GM23338 (cell line): ENCODE results near the gene SULT1C3. TPM values are rescaled to one million over a fixed set of nuclear protein-coding genes. Genes with fewer than 3 reads are reported as not detected.

ENCODE experiments used
- ATAC-seq: fragments of 200-7000 bp; cut with Tn5 transposase; 3 replicates; pipeline ENCODE4 v1.9.1; 2020
- DNase-seq: peaks from one replicate; pipeline ENCODE4 v3.0.0-alpha.2; 2015; ENCODE audit warnings: low spot score
- H2AFZ ChIP-seq: fragments of 200-600 bp; sonication (generic); 2 replicates; pipeline ENCODE4 v1.8.0; 2016; ENCODE audit warnings: antibody characterized with exemption, mild to moderate bottlenecking, moderate library complexity
- H3F3A ChIP-seq: fragments of 200-600 bp; sonication (generic); replicated peaks from 2 replicates; pipeline ENCODE4 v1.8.0; 2017; ENCODE audit warnings: antibody characterized with exemption, mixed run types, low read depth
- H3K27ac ChIP-seq: fragments of 200-600 bp; sonication (generic); 2 replicates; pipeline ENCODE4 v1.6.1; 2016; ENCODE audit warnings: low read depth
- H3K27me3 ChIP-seq: fragments of 200-600 bp; sonication (generic); 2 replicates; pipeline ENCODE4 v1.8.0; 2016; ENCODE audit warnings: mild to moderate bottlenecking, mixed run types, moderate library complexity; ENCODE audit not compliant: insufficient read depth
- H3K36me3 ChIP-seq: fragments of 200-600 bp; sonication (generic); 2 replicates; pipeline ENCODE4 v1.8.0; 2016; ENCODE audit warnings: mild to moderate bottlenecking; ENCODE audit not compliant: insufficient read depth
- H3K4me1 ChIP-seq: fragments of 200-600 bp; sonication (generic); 2 replicates; pipeline ENCODE4 v1.8.0; 2016; ENCODE audit warnings: mild to moderate bottlenecking, moderate library complexity; ENCODE audit not compliant: insufficient read depth
- H3K4me2 ChIP-seq: fragments of 200-600 bp; sonication (generic); 2 replicates; pipeline ENCODE4 v1.7.1; 2017; ENCODE audit warnings: mixed run types
- H3K4me3 ChIP-seq: fragments of 200-600 bp; sonication (generic); 2 replicates; pipeline ENCODE4 v1.6.1; 2016; ENCODE audit warnings: mixed run types
- H3K79me2 ChIP-seq: fragments of 200-600 bp; sonication (generic); replicated peaks from 2 replicates; pipeline ENCODE4 v1.8.0; 2017; ENCODE audit warnings: mild to moderate bottlenecking; ENCODE audit not compliant: insufficient read depth
- H3K9me2 ChIP-seq: fragments of 200-600 bp; sonication (generic); 2 replicates; pipeline ENCODE4 v1.8.0; 2017; ENCODE audit not compliant: insufficient read depth
- H4K20me1 ChIP-seq: fragments of 200-600 bp; sonication (generic); replicated peaks from 2 replicates; pipeline ENCODE4 v1.8.0; 2017; ENCODE audit warnings: mild to moderate bottlenecking; ENCODE audit not compliant: insufficient read depth
- H3K27ac Mint-ChIP-seq: 2 replicates; pipeline ENCODE4 v1.8.0; 2020; ENCODE audit warnings: inconsistent platforms, mild to moderate bottlenecking, moderate library complexity, mixed read lengths
- H3K27me3 Mint-ChIP-seq: 3 replicates; pipeline ENCODE4 v1.8.0; 2022; ENCODE audit warnings: low read depth, mild to moderate bottlenecking, moderate library complexity, mixed read lengths, inconsistent platforms; ENCODE audit not compliant: insufficient read depth, poor library complexity
- H3K36me3 Mint-ChIP-seq: 3 replicates; pipeline ENCODE4 v1.8.0; 2021; ENCODE audit warnings: low read depth, mild to moderate bottlenecking, inconsistent platforms, moderate library complexity, mixed read lengths
- H3K4me1 Mint-ChIP-seq: 3 replicates; pipeline ENCODE4 v1.8.0; 2020; ENCODE audit warnings: mild to moderate bottlenecking, inconsistent platforms, mixed read lengths
- H3K4me3 Mint-ChIP-seq: 3 replicates; pipeline ENCODE4 v1.8.0; 2021; ENCODE audit warnings: moderate library complexity, mild to moderate bottlenecking, inconsistent platforms, mixed read lengths
- H3K9me3 Mint-ChIP-seq: 3 replicates; pipeline ENCODE4 v1.8.0; 2020; ENCODE audit warnings: moderate library complexity, mild to moderate bottlenecking, inconsistent platforms, mixed read lengths
- CREB1 ChIP-seq: fragments of 250-450 bp; sonication (Bioruptor Pico); IDR thresholded peaks from 2 replicates; pipeline ENCODE4 v1.5.0; 2020; ENCODE audit warnings: low read depth, mild to moderate bottlenecking, moderate library complexity
- EZH2phosphoT487 ChIP-seq: fragments of 200-600 bp; sonication (generic); IDR thresholded peaks from one replicate; pipeline ENCODE4 v1.8.1; 2018; ENCODE audit warnings: antibody characterized with exemption; ENCODE audit not compliant: unreplicated experiment
- JUNB ChIP-seq: IDR thresholded peaks from one replicate; pipeline ENCODE4 v1.6.1; 2016; ENCODE audit warnings: antibody characterized with exemption; ENCODE audit not compliant: unreplicated experiment
- NANOG ChIP-seq: IDR thresholded peaks from 2 replicates; pipeline ENCODE4 v1.6.1; 2016; ENCODE audit warnings: antibody characterized with exemption, borderline replicate concordance
- STAT1 ChIP-seq: IDR thresholded peaks from one replicate; pipeline ENCODE4 v1.6.1; 2016; ENCODE audit warnings: antibody characterized with exemption; ENCODE audit not compliant: unreplicated experiment
- ZNF114 ChIP-seq: fragments of 250-450 bp; sonication (Bioruptor Pico); IDR thresholded peaks from 2 replicates; pipeline ENCODE4 v1.5.0; 2020; ENCODE audit warnings: mild to moderate bottlenecking, moderate library complexity
- ZNF331 ChIP-seq: fragments of 250-450 bp; sonication (Bioruptor Pico); IDR thresholded peaks from 2 replicates; pipeline ENCODE4 v1.5.0; 2020; ENCODE audit warnings: low read depth, mild to moderate bottlenecking, moderate library complexity
- polyA plus RNA-seq: library from polyadenylated mRNA; unstranded; fragments of >200 nt; fragmentation: Nextera tagmentation; extraction: Ambion mirVana; gene quantifications from 2 replicates; pipeline ENCODE4 v1.2.1, GENCODE V29; 2016
- total RNA-seq: library from RNA; depleted of rRNA; stranded (reverse); fragments of >200 nt; shearing (Covaris generic); gene quantifications from 2 replicates; pipeline ENCODE4 v1.2.3, GENCODE V29; 2014
- TF ChIP-seq, protein P1 (sequence below): IDR thresholded peaks from one replicate; pipeline ENCODE4 v1.6.1; 2018; ENCODE audit warnings: antibody characterized with exemption; ENCODE audit not compliant: unreplicated experiment
- TF ChIP-seq, protein P2 (sequence below): IDR thresholded peaks from 2 replicates; pipeline ENCODE4 v1.6.1; 2016; ENCODE audit warnings: antibody characterized with exemption
- TF ChIP-seq, protein P3 (sequence below): fragments of 250-450 bp; sonication (Bioruptor Pico); IDR thresholded peaks from 2 replicates; pipeline ENCODE4 v1.5.0; 2020; ENCODE audit warnings: mild to moderate bottlenecking, moderate library complexity
- TF ChIP-seq, protein P4 (sequence below), 2 experiments: fragments of 200-600 bp in 1 of 2; sonication (generic) in 1 of 2; conservative IDR thresholded peaks; 2 replicates each; pipeline versions ENCODE4 v1.5.1 to v1.6.1; 2016 to 2017; ENCODE audit warnings: antibody characterized with exemption in 2 of 2, low read depth in 2 of 2, mild to moderate bottlenecking in 2 of 2, moderate library complexity in 1 of 2

The SULT1C3 gene
- total and polyA plus RNA-seq, 2 experiments from 2014 or later: not detected

DNA sequence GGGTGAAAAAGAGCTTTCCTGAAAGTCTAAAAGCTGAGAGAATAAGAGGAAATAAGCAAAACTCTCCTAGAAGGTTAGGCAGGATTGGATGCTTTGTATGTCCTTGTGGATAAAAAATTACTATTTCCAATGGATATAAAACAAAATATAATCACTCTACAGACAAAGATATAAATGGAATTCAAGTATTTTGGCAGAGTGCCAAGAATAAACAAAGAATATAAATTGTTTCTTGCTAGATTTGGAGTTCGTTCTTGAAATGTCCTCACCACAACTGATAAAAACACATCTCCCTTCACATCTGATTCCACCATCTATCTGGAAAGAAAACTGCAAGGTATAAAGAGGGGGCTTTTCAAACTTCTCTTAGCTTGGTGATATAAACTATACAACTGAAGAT lies 13.3 kb downstream of the SULT1C3 start (continued):
- TF ChIP-seq, protein P1, sequence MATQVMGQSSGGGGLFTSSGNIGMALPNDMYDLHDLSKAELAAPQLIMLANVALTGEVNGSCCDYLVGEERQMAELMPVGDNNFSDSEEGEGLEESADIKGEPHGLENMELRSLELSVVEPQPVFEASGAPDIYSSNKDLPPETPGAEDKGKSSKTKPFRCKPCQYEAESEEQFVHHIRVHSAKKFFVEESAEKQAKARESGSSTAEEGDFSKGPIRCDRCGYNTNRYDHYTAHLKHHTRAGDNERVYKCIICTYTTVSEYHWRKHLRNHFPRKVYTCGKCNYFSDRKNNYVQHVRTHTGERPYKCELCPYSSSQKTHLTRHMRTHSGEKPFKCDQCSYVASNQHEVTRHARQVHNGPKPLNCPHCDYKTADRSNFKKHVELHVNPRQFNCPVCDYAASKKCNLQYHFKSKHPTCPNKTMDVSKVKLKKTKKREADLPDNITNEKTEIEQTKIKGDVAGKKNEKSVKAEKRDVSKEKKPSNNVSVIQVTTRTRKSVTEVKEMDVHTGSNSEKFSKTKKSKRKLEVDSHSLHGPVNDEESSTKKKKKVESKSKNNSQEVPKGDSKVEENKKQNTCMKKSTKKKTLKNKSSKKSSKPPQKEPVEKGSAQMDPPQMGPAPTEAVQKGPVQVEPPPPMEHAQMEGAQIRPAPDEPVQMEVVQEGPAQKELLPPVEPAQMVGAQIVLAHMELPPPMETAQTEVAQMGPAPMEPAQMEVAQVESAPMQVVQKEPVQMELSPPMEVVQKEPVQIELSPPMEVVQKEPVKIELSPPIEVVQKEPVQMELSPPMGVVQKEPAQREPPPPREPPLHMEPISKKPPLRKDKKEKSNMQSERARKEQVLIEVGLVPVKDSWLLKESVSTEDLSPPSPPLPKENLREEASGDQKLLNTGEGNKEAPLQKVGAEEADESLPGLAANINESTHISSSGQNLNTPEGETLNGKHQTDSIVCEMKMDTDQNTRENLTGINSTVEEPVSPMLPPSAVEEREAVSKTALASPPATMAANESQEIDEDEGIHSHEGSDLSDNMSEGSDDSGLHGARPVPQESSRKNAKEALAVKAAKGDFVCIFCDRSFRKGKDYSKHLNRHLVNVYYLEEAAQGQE: no peak
- TF ChIP-seq EZH2phosphoT487 (no peak), JUNB (no peak)
- TF ChIP-seq, protein P2, sequence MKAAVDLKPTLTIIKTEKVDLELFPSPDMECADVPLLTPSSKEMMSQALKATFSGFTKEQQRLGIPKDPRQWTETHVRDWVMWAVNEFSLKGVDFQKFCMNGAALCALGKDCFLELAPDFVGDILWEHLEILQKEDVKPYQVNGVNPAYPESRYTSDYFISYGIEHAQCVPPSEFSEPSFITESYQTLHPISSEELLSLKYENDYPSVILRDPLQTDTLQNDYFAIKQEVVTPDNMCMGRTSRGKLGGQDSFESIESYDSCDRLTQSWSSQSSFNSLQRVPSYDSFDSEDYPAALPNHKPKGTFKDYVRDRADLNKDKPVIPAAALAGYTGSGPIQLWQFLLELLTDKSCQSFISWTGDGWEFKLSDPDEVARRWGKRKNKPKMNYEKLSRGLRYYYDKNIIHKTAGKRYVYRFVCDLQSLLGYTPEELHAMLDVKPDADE: no peak

DNA sequence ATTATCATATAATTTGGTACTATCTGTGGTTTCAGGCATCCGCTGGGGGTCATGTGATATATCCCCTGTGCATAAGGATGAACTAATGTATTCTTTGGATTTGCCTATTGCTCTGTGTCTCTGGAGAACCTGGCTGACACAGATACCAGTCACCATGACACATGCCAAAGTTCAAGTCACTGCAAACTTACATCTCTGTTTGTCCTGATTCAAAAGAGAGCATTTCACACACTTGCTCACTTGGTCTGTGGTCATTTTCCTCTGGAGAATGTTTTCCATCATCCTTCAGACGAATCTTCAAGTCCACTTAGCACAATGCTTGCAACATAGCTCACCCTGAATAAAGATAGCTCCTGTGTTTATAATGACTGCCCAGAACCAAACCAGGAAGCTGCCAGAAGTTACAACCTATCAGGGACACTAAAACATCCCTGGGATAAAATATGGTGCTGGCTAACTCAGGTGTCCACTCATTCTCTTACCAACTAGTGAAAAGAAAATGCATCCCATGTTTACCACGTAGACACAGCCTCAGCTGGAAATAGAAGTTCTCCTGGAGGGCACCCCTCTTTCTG lies 18.1 kb downstream of the SULT1C3 start:
- Histone ChIP-seq H3K4me2 (no peak overlapping the region), H3F3A (no peaks in the 10 kb centered on the region)
- peaks cover 8% of the 10 kb centered on the region for H3K9me3 Mint-ChIP-seq
- TF ChIP-seq, protein P3, sequence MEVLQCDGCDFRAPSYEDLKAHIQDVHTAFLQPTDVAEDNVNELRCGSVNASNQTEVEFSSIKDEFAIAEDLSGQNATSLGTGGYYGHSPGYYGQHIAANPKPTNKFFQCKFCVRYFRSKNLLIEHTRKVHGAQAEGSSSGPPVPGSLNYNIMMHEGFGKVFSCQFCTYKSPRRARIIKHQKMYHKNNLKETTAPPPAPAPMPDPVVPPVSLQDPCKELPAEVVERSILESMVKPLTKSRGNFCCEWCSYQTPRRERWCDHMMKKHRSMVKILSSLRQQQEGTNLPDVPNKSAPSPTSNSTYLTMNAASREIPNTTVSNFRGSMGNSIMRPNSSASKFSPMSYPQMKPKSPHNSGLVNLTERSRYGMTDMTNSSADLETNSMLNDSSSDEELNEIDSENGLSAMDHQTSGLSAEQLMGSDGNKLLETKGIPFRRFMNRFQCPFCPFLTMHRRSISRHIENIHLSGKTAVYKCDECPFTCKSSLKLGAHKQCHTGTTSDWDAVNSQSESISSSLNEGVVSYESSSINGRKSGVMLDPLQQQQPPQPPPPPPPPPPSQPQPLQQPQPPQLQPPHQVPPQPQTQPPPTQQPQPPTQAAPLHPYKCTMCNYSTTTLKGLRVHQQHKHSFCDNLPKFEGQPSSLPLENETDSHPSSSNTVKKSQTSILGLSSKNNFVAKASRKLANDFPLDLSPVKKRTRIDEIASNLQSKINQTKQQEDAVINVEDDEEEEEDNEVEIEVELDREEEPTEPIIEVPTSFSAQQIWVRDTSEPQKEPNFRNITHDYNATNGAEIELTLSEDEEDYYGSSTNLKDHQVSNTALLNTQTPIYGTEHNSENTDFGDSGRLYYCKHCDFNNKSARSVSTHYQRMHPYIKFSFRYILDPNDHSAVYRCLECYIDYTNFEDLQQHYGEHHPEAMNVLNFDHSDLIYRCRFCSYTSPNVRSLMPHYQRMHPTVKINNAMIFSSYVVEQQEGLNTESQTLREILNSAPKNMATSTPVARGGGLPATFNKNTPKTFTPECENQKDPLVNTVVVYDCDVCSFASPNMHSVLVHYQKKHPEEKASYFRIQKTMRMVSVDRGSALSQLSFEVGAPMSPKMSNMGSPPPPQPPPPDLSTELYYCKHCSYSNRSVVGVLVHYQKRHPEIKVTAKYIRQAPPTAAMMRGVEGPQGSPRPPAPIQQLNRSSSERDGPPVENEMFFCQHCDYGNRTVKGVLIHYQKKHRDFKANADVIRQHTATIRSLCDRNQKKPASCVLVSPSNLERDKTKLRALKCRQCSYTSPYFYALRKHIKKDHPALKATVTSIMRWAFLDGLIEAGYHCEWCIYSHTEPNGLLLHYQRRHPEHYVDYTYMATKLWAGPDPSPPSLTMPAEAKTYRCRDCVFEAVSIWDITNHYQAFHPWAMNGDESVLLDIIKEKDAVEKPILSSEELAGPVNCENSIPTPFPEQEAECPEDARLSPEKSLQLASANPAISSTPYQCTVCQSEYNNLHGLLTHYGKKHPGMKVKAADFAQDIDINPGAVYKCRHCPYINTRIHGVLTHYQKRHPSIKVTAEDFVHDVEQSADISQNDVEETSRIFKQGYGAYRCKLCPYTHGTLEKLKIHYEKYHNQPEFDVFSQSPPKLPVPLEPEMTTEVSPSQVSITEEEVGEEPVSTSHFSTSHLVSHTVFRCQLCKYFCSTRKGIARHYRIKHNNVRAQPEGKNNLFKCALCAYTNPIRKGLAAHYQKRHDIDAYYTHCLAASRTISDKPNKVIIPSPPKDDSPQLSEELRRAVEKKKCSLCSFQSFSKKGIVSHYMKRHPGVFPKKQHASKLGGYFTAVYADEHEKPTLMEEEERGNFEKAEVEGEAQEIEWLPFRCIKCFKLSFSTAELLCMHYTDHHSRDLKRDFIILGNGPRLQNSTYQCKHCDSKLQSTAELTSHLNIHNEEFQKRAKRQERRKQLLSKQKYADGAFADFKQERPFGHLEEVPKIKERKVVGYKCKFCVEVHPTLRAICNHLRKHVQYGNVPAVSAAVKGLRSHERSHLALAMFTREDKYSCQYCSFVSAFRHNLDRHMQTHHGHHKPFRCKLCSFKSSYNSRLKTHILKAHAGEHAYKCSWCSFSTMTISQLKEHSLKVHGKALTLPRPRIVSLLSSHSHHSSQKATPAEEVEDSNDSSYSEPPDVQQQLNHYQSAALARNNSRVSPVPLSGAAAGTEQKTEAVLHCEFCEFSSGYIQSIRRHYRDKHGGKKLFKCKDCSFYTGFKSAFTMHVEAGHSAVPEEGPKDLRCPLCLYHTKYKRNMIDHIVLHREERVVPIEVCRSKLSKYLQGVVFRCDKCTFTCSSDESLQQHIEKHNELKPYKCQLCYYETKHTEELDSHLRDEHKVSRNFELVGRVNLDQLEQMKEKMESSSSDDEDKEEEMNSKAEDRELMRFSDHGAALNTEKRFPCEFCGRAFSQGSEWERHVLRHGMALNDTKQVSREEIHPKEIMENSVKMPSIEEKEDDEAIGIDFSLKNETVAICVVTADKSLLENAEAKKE (CRISPR knock-in tag): no peak
- TF ChIP-seq EZH2phosphoT487 (no peak), JUNB (no peak), CREB1 (CRISPR knock-in tag) (no peak), ZNF114 (no peak), STAT1 (no peak), ZNF331 (CRISPR knock-in tag) (no peak), NANOG (no peak)
- TF ChIP-seq, protein P2: no peak
- TF ChIP-seq, protein P4, sequence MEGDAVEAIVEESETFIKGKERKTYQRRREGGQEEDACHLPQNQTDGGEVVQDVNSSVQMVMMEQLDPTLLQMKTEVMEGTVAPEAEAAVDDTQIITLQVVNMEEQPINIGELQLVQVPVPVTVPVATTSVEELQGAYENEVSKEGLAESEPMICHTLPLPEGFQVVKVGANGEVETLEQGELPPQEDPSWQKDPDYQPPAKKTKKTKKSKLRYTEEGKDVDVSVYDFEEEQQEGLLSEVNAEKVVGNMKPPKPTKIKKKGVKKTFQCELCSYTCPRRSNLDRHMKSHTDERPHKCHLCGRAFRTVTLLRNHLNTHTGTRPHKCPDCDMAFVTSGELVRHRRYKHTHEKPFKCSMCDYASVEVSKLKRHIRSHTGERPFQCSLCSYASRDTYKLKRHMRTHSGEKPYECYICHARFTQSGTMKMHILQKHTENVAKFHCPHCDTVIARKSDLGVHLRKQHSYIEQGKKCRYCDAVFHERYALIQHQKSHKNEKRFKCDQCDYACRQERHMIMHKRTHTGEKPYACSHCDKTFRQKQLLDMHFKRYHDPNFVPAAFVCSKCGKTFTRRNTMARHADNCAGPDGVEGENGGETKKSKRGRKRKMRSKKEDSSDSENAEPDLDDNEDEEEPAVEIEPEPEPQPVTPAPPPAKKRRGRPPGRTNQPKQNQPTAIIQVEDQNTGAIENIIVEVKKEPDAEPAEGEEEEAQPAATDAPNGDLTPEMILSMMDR (conservative IDR thresholded peaks at IDR 0.05; ENCODE audit: low read depth in 2 of 2): no peak

More for the DNA sequence above, 18.1 kb downstream of the SULT1C3 start:
- Histone ChIP-seq H4K20me1 (no peaks in the 10 kb centered on the region), H3K27me3 (no peaks in the 10 kb centered on the region), H3K79me2 (no peaks in the 10 kb centered on the region), H3K9me2 (peaks cover 12% of the 10 kb centered on the region), H3K4me3 (no peak overlapping the region), H2AFZ (no peak overlapping the region), H3K4me1 (no peaks in the 10 kb centered on the region), H3K36me3 (no peaks in the 10 kb centered on the region), H3K27ac (no peak overlapping the region)
- no peak overlapping the region for H3K27ac Mint-ChIP-seq
- H3K4me3 Mint-ChIP-seq: no peak overlapping the region
- ATAC-seq: no peak
- no peaks in the 10 kb centered on the region for H3K27me3 Mint-ChIP-seq
- no peaks in the 10 kb centered on the region for H3K4me1 Mint-ChIP-seq
- DNase-seq: no peak
- H3K36me3 Mint-ChIP-seq: peaks cover 4% of the 10 kb centered on the region; the same call in 2 of the 3 replicates
